ENCODE measurements around the gene CLEC2D. TPM values are rescaled to one million over a fixed set of nuclear protein-coding genes. Genes with fewer than 3 reads are reported as not detected.
A peak's percentile ranks its signal among the peaks of the same experiment; 100 is the strongest.

Gene CLEC2D
- 100 to 1,000 TPM; 446 to 449 TPM for total RNA-seq

- peak within 1 kb of the TSS; percentile 92 for H3K4me3 Mint-ChIP-seq
- DNase-seq = peak; percentile 64
- ChIA-PET POLR2A (interaction anchor here (0.6 to 14.9 kb wide), 29 partner anchors 10 to 221 kb away, joined by 3 to 1071 read pairs (median 7); partner anchors contain the start of genes CD69, CLEC2B and CLECL1), CTCF (interaction anchor here (0.9 to 4.6 kb wide), 9 partner anchors 9 to 89 kb away, joined by 3 to 27 read pairs (median 5); no protein-coding TSS in a partner anchor)
- H3K4me1 Mint-ChIP-seq = peaks cover 42% of the 10 kb centered on the region
- H3K27ac Mint-ChIP-seq = peak within 1 kb of the TSS; percentile 98
- peaks cover 78% of the 10 kb centered on the region for H3K36me3 Mint-ChIP-seq (ENCODE audit: low read depth)
- no peaks in the 10 kb centered on the region for H3K9me3 Mint-ChIP-seq
- no peaks in the 10 kb centered on the region for H3K27me3 Mint-ChIP-seq
These were observed at the start of gene CLEC2D for GRCh38 chr12:9669534-9669933. Gene CLEC2D (plus strand): TSS chr12:9669713. CDS start chr12:9669735, 22 bp downstream.

- ChIA-PET CTCF (no interaction called here), POLR2A (interaction anchor here (1.1 to 1.3 kb wide), 2 partner anchors 9 to 73 kb away, joined by 4 read pairs; no protein-coding TSS in a partner anchor)
- peaks cover 62% of the 10 kb centered on the region for H3K36me3 Mint-ChIP-seq (ENCODE audit: low read depth)
- peaks cover 14% of the 10 kb centered on the region for H3K9me3 Mint-ChIP-seq
- peaks cover 11% of the 10 kb centered on the region for H3K4me1 Mint-ChIP-seq
- no peak overlapping the region for H3K27ac Mint-ChIP-seq
- no peak overlapping the region for H3K4me3 Mint-ChIP-seq
- DNase-seq = no peak
- H3K27me3 Mint-ChIP-seq = peaks cover under 1% of the 10 kb centered on the region
These were observed 44.5 kb upstream of the CLEC2D start for GRCh38 chr12:9625019-9625418.

DNA sequence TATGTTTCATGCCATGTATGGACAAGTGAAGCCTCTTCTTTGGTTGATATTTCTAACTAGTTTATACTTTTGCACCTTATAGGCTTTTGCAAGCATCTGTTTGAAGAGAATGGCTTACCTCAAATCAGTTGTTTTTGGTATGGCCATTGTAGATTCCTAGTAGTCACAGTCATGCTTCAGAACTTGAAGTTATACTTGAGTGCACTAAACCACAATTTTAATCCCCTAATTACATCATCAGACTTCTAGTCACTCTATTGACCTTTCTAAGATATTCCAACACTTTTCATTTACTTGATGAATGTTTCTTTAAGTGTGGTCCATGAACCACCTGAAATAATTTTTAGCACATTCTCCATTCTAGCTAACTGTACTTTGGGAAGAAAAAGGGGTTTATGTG lies 43.2 kb upstream of the CLEC2D start:
- Mint-ChIP-seq H3K4me3 (no peak overlapping the region), H3K27ac (no peak overlapping the region), H3K36me3 (ENCODE audit: low read depth) (peaks cover 63% of the 10 kb centered on the region), H3K4me1 (peaks cover 8% of the 10 kb centered on the region), H3K27me3 (peaks cover 7% of the 10 kb centered on the region), H3K9me3 (peaks cover 14% of the 10 kb centered on the region)
- CTCF ChIA-PET = no interaction called here
- POLR2A ChIA-PET = interaction anchor here (1.1 kb wide), 1 partner anchor 11 kb away, joined by 5 read pairs; no protein-coding TSS in a partner anchor
- DNase-seq = no peak

DNA sequence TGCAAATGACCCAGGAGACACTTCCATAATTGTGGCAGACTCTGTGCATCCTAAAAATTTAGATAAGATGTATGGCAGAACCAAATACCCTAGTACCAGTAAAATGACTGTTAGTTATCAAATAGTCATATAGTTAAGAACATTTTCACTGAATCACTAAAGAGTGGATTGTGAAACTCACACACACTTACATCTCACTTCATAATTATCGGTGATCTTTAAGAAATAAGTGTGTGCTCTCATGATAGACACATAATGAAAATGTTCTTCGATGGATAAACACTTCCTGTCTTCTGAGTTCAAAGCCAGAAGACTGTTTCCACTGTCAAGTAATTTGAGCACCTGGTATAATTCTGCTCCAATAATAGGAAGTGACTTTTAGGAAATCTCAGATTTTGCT lies 42.7 kb upstream of the CLEC2D start:
- Mint-ChIP-seq H3K4me1 (peaks cover 8% of the 10 kb centered on the region), H3K36me3 (ENCODE audit: low read depth) (peaks cover 67% of the 10 kb centered on the region), H3K27ac (no peak overlapping the region), H3K9me3 (peaks cover 14% of the 10 kb centered on the region), H3K27me3 (peaks cover 7% of the 10 kb centered on the region), H3K4me3 (no peak overlapping the region)
- no peak for DNase-seq
- POLR2A ChIA-PET = interaction anchor here (1.1 kb wide), 1 partner anchor 11 kb away, joined by 5 read pairs; no protein-coding TSS in a partner anchor
- CTCF ChIA-PET = interaction anchor here (1.0 kb wide), 1 partner anchor 76 kb away, joined by 3 read pairs; no protein-coding TSS in a partner anchor

DNA sequence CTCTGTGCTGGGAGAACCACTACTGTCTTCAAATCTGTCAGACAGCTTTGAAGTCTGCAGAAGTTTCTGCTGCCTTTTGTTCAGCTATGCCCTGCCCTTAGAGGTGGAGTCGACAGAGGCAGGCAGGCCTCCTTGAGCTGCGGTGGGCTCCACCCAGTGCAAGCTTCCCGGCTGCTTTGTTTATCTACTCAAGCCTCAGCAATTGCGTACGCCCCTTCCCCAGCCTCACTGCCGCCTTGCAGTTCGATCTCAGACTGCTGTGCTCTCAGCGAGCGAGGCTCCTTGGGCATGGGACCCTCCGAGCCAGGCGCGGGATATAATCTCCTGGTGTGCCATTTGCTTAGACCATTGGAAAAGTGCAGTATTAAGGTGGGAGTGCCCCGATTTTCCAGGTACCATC lies 36.7 kb upstream of the CLEC2D start:
- H3K9me3 Mint-ChIP-seq = peaks cover 7% of the 10 kb centered on the region
- ChIA-PET POLR2A (interaction anchor here (1.1 to 6.1 kb wide), 7 partner anchors 15 to 165 kb away, joined by 3 to 45 read pairs (median 5); no protein-coding TSS in a partner anchor), CTCF (interaction anchor here (1.0 to 6.9 kb wide), 10 partner anchors 13 to 301 kb away, joined by 3 to 74 read pairs (median 4); no protein-coding TSS in a partner anchor)
- H3K27ac Mint-ChIP-seq = no peak overlapping the region
- H3K4me1 Mint-ChIP-seq = peaks cover 39% of the 10 kb centered on the region
- H3K4me3 Mint-ChIP-seq = no peak overlapping the region
- H3K36me3 Mint-ChIP-seq (ENCODE audit: low read depth) = peaks cover 47% of the 10 kb centered on the region
- H3K27me3 Mint-ChIP-seq = peaks cover 7% of the 10 kb centered on the region
- DNase-seq = no peak

DNA sequence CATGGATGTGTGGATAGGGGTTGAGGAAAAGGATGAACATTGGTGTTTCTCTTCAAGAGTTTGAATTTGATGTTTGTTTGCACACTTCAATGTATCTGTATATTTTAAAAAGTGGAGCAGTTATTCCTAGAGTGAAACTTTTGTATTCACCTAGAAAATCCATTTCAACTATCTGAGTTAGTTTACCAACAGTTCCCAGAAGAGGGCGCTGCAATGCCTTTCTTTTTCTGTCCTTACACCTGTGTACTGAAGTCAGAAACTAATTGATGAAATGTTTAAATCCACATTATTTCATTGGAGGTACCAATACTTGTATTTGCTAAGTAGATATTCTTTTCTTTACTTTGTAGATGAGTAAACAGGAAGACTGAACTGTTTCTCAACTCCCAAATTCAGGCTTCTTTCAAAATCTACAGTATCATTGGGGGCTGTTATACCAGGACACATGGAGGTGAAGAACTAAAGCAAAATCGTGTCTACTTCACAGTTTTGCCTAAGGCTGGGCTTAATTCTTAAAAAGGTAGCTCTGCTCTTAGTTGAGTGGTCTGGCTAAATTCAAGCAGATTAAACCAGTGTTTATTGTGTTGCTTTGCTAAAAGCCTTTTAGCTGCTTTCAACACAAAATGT lies 35.2 kb upstream of the CLEC2D start:
- Mint-ChIP-seq H3K9me3 (peaks cover 2% of the 10 kb centered on the region), H3K4me1 (peaks cover 50% of the 10 kb centered on the region), H3K27me3 (peaks cover 7% of the 10 kb centered on the region), H3K27ac (no peak overlapping the region), H3K4me3 (no peak overlapping the region), H3K36me3 (ENCODE audit: low read depth) (peaks cover 38% of the 10 kb centered on the region)
- CTCF ChIA-PET = interaction anchor here (0.6 to 6.9 kb wide), 19 partner anchors 9 to 303 kb away, joined by 3 to 74 read pairs (median 5); partner anchors contain the start of gene CLEC2D
- POLR2A ChIA-PET = interaction anchor here (0.8 to 6.1 kb wide), 8 partner anchors 14 to 163 kb away, joined by 3 to 45 read pairs (median 4); partner anchors contain the start of gene CLEC2D
- DNase-seq = peak; percentile 80

DNA sequence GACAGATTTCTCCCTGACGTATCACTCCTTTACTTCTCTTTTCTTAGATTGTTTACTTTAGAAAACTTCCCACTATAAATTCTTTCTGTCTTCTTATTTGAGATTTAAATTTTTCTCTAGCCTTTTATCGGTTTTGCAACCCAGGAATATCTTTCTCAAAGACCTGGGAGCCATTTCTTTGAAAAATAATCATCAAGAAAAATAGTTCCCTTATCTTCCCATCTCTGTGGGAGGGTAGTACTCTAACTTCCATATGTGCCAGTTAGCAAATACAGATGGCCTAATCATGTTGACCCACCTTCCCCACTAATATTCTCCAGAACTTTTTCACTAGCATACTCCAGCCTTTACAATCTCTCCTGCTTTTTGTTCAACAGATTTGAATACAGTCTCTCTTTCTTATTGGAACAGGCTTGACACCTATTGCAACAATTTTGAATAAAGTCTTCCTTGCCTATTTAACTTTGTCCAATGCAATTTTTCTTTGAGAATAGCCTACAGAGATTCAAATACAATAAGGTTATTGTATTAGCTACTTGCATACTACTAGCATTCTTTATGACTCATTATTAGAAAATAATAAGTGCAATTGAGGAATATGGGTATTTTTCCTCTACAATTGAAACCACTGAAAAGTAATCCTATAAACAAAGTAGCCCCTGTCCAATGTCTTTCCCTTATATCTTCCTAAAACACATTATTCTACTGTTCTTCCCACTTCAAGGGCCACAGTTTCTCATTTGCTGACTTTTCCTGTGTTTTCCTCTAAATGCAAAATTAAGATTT lies 34.4 kb upstream of the CLEC2D start:
- Mint-ChIP-seq H3K27me3 (peaks cover 5% of the 10 kb centered on the region), H3K36me3 (ENCODE audit: low read depth) (peaks cover 31% of the 10 kb centered on the region), H3K9me3 (peaks cover 2% of the 10 kb centered on the region), H3K27ac (no peak overlapping the region), H3K4me1 (peaks cover 51% of the 10 kb centered on the region), H3K4me3 (no peak overlapping the region)
- DNase-seq = no peak
- ChIA-PET CTCF (interaction anchor here (0.6 to 6.9 kb wide), 15 partner anchors 8 to 113 kb away, joined by 3 to 74 read pairs (median 3); partner anchors contain the start of gene CLEC2D), POLR2A (interaction anchor here (1.2 to 6.1 kb wide), 7 partner anchors 13 to 107 kb away, joined by 3 to 45 read pairs (median 4); partner anchors contain the start of gene CLEC2D)

GRCh38 chr12:9636150-9636850 lies 33.2 kb upstream of the CLEC2D start:
- Mint-ChIP-seq H3K9me3 (peaks cover 6% of the 10 kb centered on the region), H3K27me3 (no peaks in the 10 kb centered on the region), H3K4me1 (peaks cover 51% of the 10 kb centered on the region), H3K4me3 (no peak overlapping the region), H3K27ac (no peak overlapping the region), H3K36me3 (ENCODE audit: low read depth) (peaks cover 36% of the 10 kb centered on the region)
- CTCF ChIA-PET = interaction anchor here (1.0 to 6.9 kb wide), 5 partner anchors 11 to 111 kb away, joined by 3 to 74 read pairs (median 3); partner anchors contain the start of gene CLEC2D
- no peak for DNase-seq
- POLR2A ChIA-PET = interaction anchor here (1.3 to 6.1 kb wide), 6 partner anchors 12 to 106 kb away, joined by 3 to 45 read pairs (median 4); no protein-coding TSS in a partner anchor

DNA sequence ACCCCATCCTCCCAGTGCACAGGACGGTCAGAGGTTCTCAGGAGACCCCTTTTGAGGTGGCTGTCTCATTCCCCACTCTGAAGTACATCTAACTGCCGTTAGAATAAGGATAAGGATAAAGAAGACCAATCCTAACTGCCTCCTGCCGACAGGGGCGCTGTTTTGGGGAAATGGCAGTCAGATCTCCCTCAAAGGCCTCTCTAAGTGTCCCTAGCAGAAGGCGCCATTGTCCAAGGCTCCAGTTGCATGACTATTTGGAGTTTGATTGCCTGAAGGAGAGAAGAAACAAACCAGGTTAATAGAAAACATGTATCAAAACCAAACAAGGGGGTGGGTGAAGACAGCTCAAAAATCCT lies 32.7 kb upstream of the CLEC2D start:
- POLR2A ChIA-PET = interaction anchor here (1.3 to 6.1 kb wide), 3 partner anchors 11 to 37 kb away, joined by 3 to 45 read pairs (median 3); no protein-coding TSS in a partner anchor
- CTCF ChIA-PET = interaction anchor here (1.1 to 6.9 kb wide), 2 partner anchors 72 to 110 kb away, joined by 3 to 74 read pairs; no protein-coding TSS in a partner anchor
- no peak overlapping the region for H3K27ac Mint-ChIP-seq
- peaks cover 38% of the 10 kb centered on the region for H3K36me3 Mint-ChIP-seq (ENCODE audit: low read depth)
- no peaks in the 10 kb centered on the region for H3K27me3 Mint-ChIP-seq
- H3K9me3 Mint-ChIP-seq = peaks cover 6% of the 10 kb centered on the region
- H3K4me3 Mint-ChIP-seq = no peak overlapping the region
- H3K4me1 Mint-ChIP-seq = peaks cover 51% of the 10 kb centered on the region
- DNase-seq = no peak

GRCh38 chr12:9640024-9640423 lies 29.5 kb upstream of the CLEC2D start:
- Mint-ChIP-seq H3K27me3 (no peaks in the 10 kb centered on the region), H3K9me3 (peaks cover 25% of the 10 kb centered on the region), H3K4me3 (no peak overlapping the region), H3K36me3 (ENCODE audit: low read depth) (peaks cover 53% of the 10 kb centered on the region), H3K27ac (no peak overlapping the region), H3K4me1 (peaks cover 47% of the 10 kb centered on the region)
- ChIA-PET CTCF (interaction anchor here (1.3 to 1.4 kb wide), 2 partner anchors 103 to 309 kb away, joined by 3 read pairs; no protein-coding TSS in a partner anchor), POLR2A (interaction anchor here (1.2 to 2.4 kb wide), 4 partner anchors 8 to 60 kb away, joined by 4 to 15 read pairs (median 8); partner anchors contain the start of gene CLEC2D)
- DNase-seq = no peak

DNA sequence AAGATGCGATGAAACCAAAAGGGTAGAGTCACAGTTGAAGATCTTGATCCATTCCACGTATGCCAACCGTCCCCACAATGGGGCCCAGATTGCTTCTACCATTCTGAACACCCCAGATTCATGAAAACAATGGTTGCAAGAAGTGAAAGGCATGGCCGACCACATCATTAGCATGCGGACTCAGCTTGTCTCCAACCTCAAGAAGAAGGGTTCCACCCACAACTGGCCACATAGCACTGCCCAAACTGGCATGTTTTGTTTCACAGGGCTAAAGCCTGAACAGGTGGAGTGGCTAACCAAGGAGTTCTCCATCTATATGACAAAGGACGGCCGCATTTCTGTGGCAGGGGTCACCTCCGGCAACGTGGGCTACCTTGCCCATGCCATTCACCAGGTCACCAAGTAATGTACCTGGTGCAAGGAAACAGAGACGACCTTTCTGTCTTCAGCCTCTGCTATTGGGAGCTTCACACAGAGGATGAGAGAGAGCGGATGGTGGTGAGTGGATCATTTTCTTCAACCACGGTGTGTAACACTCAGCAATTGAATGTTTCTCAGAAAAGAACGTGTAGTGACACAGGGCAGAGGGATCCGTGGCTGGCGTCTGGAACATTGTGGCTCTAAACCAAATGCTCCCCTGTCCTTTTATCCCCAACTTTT lies 26.8 kb upstream of the CLEC2D start:
- no peak for DNase-seq
- Mint-ChIP-seq H3K4me3 (no peak overlapping the region), H3K27ac (peak overlapping the region; percentile 45), H3K36me3 (ENCODE audit: low read depth) (peaks cover 51% of the 10 kb centered on the region), H3K4me1 (peaks cover 57% of the 10 kb centered on the region), H3K9me3 (peaks cover 29% of the 10 kb centered on the region), H3K27me3 (no peaks in the 10 kb centered on the region)
- ChIA-PET CTCF (interaction anchor here (1.0 kb wide), 1 partner anchor 8 kb away, joined by 3 read pairs; no protein-coding TSS in a partner anchor), POLR2A (interaction anchor here (1.0 kb wide), 1 partner anchor 27 kb away, joined by 3 read pairs; the partner anchor contains the start of gene CLEC2D)
